Neural progenitor cell (in vitro differentiated cells): ENCODE results near the gene KIF18A. TPM values are rescaled to one million over a fixed set of nuclear protein-coding genes. Genes with fewer than 3 reads are reported as not detected.

Source experiments
- DNase-seq: peaks from one replicate; pipeline ENCODE4 v3.0.0-alpha.2; 2016; ENCODE audit warnings: low spot score
- H2AFZ ChIP-seq: fragments of 200-600 bp; sonication (generic); replicated peaks from 2 replicates; pipeline ENCODE4 v1.6.1; 2016; ENCODE audit warnings: antibody characterized with exemption
- H3F3A ChIP-seq: fragments of 200-600 bp; sonication (generic); 2 replicates; pipeline ENCODE4 v1.6.1; 2016; ENCODE audit warnings: antibody characterized with exemption, low read depth
- H3K27ac ChIP-seq: fragments of 200-600 bp; sonication (generic); 2 replicates; pipeline ENCODE4 v1.5.1; 2016; ENCODE audit warnings: mild to moderate bottlenecking
- H3K27me3 ChIP-seq: fragments of 200-600 bp; sonication (generic); 2 replicates; pipeline ENCODE4 v1.6.1; 2016; ENCODE audit warnings: mild to moderate bottlenecking, moderate library complexity
- H3K36me3 ChIP-seq: fragments of 200-600 bp; sonication (generic); 2 replicates; pipeline ENCODE4 v1.5.1; 2016
- H3K4me1 ChIP-seq: fragments of 200-600 bp; sonication (generic); 2 replicates; pipeline ENCODE4 v1.6.1; 2016; ENCODE audit warnings: mixed run types
- H3K4me2 ChIP-seq: fragments of 200-600 bp; sonication (generic); 2 replicates; pipeline ENCODE4 v1.6.1; 2016
- H3K4me3 ChIP-seq: fragments of 200-600 bp; sonication (generic); 2 replicates; pipeline ENCODE4 v1.5.1; 2016
- H3K79me2 ChIP-seq: fragments of 200-600 bp; sonication (generic); 2 replicates; pipeline ENCODE4 v1.6.1; 2016; ENCODE audit warnings: low read depth
- H3K9ac ChIP-seq: fragments of 200-600 bp; sonication (generic); 2 replicates; pipeline ENCODE4 v1.6.1; 2016
- H3K9me3 ChIP-seq: fragments of 200-600 bp; sonication (generic); 2 replicates; pipeline ENCODE4 v1.5.1; 2016; ENCODE audit warnings: low read depth
- H4K20me1 ChIP-seq: fragments of 200-600 bp; sonication (generic); 2 replicates; pipeline ENCODE4 v1.6.1; 2016; ENCODE audit warnings: low read depth
- H3K27ac Mint-ChIP-seq: 3 replicates; pipeline ENCODE4 v1.8.0; 2021; ENCODE audit warnings: mixed read lengths
- H3K27me3 Mint-ChIP-seq: 2 replicates; pipeline ENCODE4 v1.8.0; 2022; ENCODE audit warnings: low read depth, mild to moderate bottlenecking, inconsistent platforms, moderate library complexity, mixed read lengths; ENCODE audit not compliant: insufficient read depth
- H3K36me3 Mint-ChIP-seq: 3 replicates; pipeline ENCODE4 v1.8.0; 2021; ENCODE audit warnings: mixed read lengths
- H3K4me1 Mint-ChIP-seq: 3 replicates; pipeline ENCODE4 v1.8.0; 2021; ENCODE audit warnings: mixed read lengths
- H3K4me3 Mint-ChIP-seq: 3 replicates; pipeline ENCODE4 v1.8.0; 2021; ENCODE audit warnings: mild to moderate bottlenecking, moderate library complexity, mixed read lengths
- H3K9me3 Mint-ChIP-seq: 3 replicates; pipeline ENCODE4 v1.8.0; 2020; ENCODE audit warnings: mixed read lengths
- CTCF ChIP-seq: fragments of 200-600 bp; sonication (generic); IDR thresholded peaks from 2 replicates; pipeline ENCODE4 v1.5.1; 2017; ENCODE audit warnings: antibody characterized with exemption, mild to moderate bottlenecking
- EZH2 ChIP-seq: fragments of 200-600 bp; sonication (generic); IDR thresholded peaks from 2 replicates; pipeline ENCODE4 v1.6.1; 2017; ENCODE audit warnings: antibody characterized with exemption, mild to moderate bottlenecking, moderate library complexity
- EZH2phosphoT487 ChIP-seq: fragments of 200-600 bp; sonication (generic); IDR thresholded peaks from 2 replicates; pipeline ENCODE4 v1.6.1; 2017; ENCODE audit warnings: antibody characterized with exemption
- total RNA-seq: library from RNA; depleted of rRNA; stranded (reverse); fragments of >200 nt; gene quantifications from 2 replicates; pipeline ENCODE4 v1.2.3, GENCODE V29; 2015; ENCODE audit warnings: low replicate concordance

Gene KIF18A
- total RNA-seq, 1 donor from 2014 or later = 84.5 TPM

- H3K79me2 ChIP-seq = peaks cover 74% of the 10 kb centered on the region
Observed at GRCh38 chr11:28098257-28098656, 9.7 kb downstream of the KIF18A start.

GRCh38 chr11:28092786-28093185, 15.2 kb downstream of the KIF18A start:
- peaks cover 13% of the 10 kb centered on the region for H3K36me3 Mint-ChIP-seq
- H3K4me3 ChIP-seq = no peak overlapping the region
- no peaks in the 10 kb centered on the region for H3F3A ChIP-seq
- H2AFZ ChIP-seq = no peak overlapping the region
- DNase-seq = no peak
- H3K27me3 Mint-ChIP-seq = no peaks in the 10 kb centered on the region
- H3K4me1 ChIP-seq = no peaks in the 10 kb centered on the region
- no peaks in the 10 kb centered on the region for H4K20me1 ChIP-seq
- no peak for TF ChIP-seq EZH2
- no peak for TF ChIP-seq EZH2phosphoT487
- TF ChIP-seq CTCF = no peak
- H3K9ac ChIP-seq = no peak overlapping the region
- no peak overlapping the region for H3K4me2 ChIP-seq
- H3K36me3 ChIP-seq = peaks cover 23% of the 10 kb centered on the region
- H3K9me3 Mint-ChIP-seq = no peaks in the 10 kb centered on the region
- H3K27ac Mint-ChIP-seq = no peak overlapping the region
- no peaks in the 10 kb centered on the region for H3K4me1 Mint-ChIP-seq
- H3K27me3 ChIP-seq = no peaks in the 10 kb centered on the region
- no peak overlapping the region for H3K27ac ChIP-seq
- H3K79me2 ChIP-seq = peaks cover 19% of the 10 kb centered on the region
- H3K4me3 Mint-ChIP-seq = no peak overlapping the region
- H3K9me3 ChIP-seq = no peaks in the 10 kb centered on the region

More at GRCh38 chr11:28098257-28098656, 9.7 kb downstream of the KIF18A start:
- Histone ChIP-seq H3K9ac (no peak overlapping the region), H2AFZ (no peak overlapping the region), H3F3A (no peaks in the 10 kb centered on the region), H4K20me1 (peaks cover 38% of the 10 kb centered on the region), H3K4me1 (peaks cover 12% of the 10 kb centered on the region), H3K27ac (no peak overlapping the region), H3K4me3 (no peak overlapping the region), H3K27me3 (no peaks in the 10 kb centered on the region), H3K9me3 (no peaks in the 10 kb centered on the region), H3K4me2 (no peak overlapping the region), H3K36me3 (peaks cover 4% of the 10 kb centered on the region)
- no peak for DNase-seq
- Mint-ChIP-seq H3K9me3 (no peaks in the 10 kb centered on the region), H3K27me3 (no peaks in the 10 kb centered on the region), H3K27ac (no peak overlapping the region), H3K4me1 (peaks cover 2% of the 10 kb centered on the region), H3K4me3 (no peak overlapping the region), H3K36me3 (peaks cover 9% of the 10 kb centered on the region)
- TF ChIP-seq EZH2phosphoT487 (no peak), CTCF (no peak), EZH2 (no peak)

- no peak overlapping the region for H3K27ac Mint-ChIP-seq
Observed at GRCh38 chr11:28090052-28090749, 17.8 kb downstream of the KIF18A start.

More at GRCh38 chr11:28090052-28090749, 17.8 kb downstream of the KIF18A start:
- H3K79me2 ChIP-seq = peaks cover 4% of the 10 kb centered on the region
- H3K4me2 ChIP-seq = no peak overlapping the region
- Mint-ChIP-seq H3K4me1 (no peaks in the 10 kb centered on the region), H3K4me3 (no peak overlapping the region), H3K27me3 (no peaks in the 10 kb centered on the region), H3K36me3 (peaks cover 17% of the 10 kb centered on the region), H3K9me3 (no peaks in the 10 kb centered on the region)
- no peak for DNase-seq
- H3K36me3 ChIP-seq = peaks cover 29% of the 10 kb centered on the region
- H4K20me1 ChIP-seq = no peaks in the 10 kb centered on the region
- no peak overlapping the region for H3K27ac ChIP-seq
- H3K9me3 ChIP-seq = no peaks in the 10 kb centered on the region
- H3K27me3 ChIP-seq = no peaks in the 10 kb centered on the region
- no peaks in the 10 kb centered on the region for H3F3A ChIP-seq
- H3K4me1 ChIP-seq = no peaks in the 10 kb centered on the region
- H3K9ac ChIP-seq = no peak overlapping the region
- no peak overlapping the region for H3K4me3 ChIP-seq
- TF ChIP-seq EZH2 (no peak), CTCF (no peak), EZH2phosphoT487 (no peak)
- H2AFZ ChIP-seq = no peak overlapping the region
